Thoracic aorta (tissue), 2 donors: Measurements from ENCODE around the gene POMT2. TPM values are rescaled to one million over a fixed set of nuclear protein-coding genes. Genes with fewer than 3 reads are reported as not detected.
"Not testable (repeated sequence)": the region's sequence is repeated elsewhere in the genome, so short reads cannot be mapped to it uniquely, and the experiment has no call there.

ENCODE experiments used
- ATAC-seq: fragments of 150-250 bp; one replicate; pipeline ENCODE4 v1.8.0; 2017; ENCODE audit warnings: low read depth; ENCODE audit not compliant: insufficient number of reproducible peaks, low FRiP score
- DNase-seq: peaks from one replicate; pipeline ENCODE4 v3.0.0-alpha.2; 2020; ENCODE audit warnings: low spot score
- H3K27ac ChIP-seq, 2 donors: fragments of 200-600 bp; sonication (generic); 1 replicate in 1 of 2; 2 replicates in 1 of 2; pipeline ENCODE4 v1.5.1; 2016; ENCODE audit warnings: mild to moderate bottlenecking in 2 of 2, moderate library complexity in 2 of 2
- H3K27me3 ChIP-seq: fragments of 200-600 bp; sonication (generic); replicated peaks from 2 replicates; pipeline ENCODE4 v1.6.0; 2016; ENCODE audit warnings: mild to moderate bottlenecking; ENCODE audit not compliant: insufficient read depth
- H3K36me3 ChIP-seq: fragments of 200-600 bp; sonication (generic); one replicate; pipeline ENCODE4 v1.5.1; 2016
- H3K4me1 ChIP-seq, 2 donors: fragments of 200-600 bp; sonication (generic); 1 replicate in 1 of 2; 2 replicates in 1 of 2; pipeline versions ENCODE4 v1.5.1 to v1.6.0; 2016; ENCODE audit warnings: low read depth in 2 of 2, mild to moderate bottlenecking in 1 of 2; ENCODE audit not compliant: control insufficient read depth in 1 of 2
- H3K4me3 ChIP-seq: fragments of 200-600 bp; sonication (generic); 2 replicates; pipeline ENCODE4 v1.5.1; 2016; ENCODE audit warnings: mild to moderate bottlenecking
- H3K9me3 ChIP-seq: fragments of 200-600 bp; sonication (generic); 2 replicates; pipeline ENCODE4 v1.5.1; 2016
- CTCF ChIP-seq: fragments of 200-600 bp; sonication (generic); IDR thresholded peaks from one replicate; pipeline ENCODE4 v1.5.1; 2019; ENCODE audit warnings: antibody characterized with exemption
- total RNA-seq, 2 donors: library from RNA; depleted of rRNA; stranded (reverse); fragments of >200 nt; gene quantifications; one replicate each; pipeline versions ENCODE4 v1.1.0 to v1.2.3, GENCODE V29; 2016

POMT2 gene
- total RNA-seq, 2 donors from 2014 or later = 15.8 to 25.0 TPM

DNA sequence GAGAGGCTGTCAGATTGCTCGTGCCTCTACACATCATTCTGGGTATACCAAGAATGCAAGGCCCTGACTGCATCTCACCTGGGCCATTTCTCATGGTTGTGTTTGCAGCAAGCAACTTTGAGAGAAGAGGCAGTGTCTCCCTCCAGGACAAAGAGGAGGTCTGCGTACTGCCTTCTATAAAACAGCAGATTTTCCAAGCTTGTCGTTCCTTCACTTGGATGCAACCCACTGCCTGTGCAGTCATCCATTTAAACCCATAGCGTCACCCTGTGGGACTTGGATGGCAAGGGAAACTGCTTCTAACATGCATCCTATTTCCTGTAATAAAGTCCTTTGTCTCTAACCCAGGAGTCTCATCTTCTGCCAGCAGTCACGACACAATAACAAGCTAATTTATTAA, 1.3 kb downstream of the POMT2 start:
- H3K27ac ChIP-seq = no peak overlapping the region

DNA sequence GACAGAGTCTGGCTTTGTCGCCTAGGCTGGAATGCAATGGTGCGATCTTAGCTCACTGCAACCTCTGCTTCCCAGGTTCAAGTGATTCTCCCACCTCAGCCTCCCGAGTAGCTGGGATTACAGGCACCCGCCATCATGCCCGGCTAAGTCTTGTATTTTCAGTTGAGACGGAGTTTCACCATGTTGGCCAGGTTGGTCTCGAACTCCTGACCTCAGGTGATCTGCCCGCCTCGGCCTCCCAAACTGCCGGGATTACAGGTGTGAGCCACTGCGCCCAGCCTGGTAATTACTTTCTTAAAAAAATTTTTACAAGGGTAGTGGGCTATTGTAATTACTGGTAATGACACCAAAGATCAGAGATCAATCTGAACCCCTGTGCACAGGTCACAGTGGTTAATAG, 1.9 kb downstream of the POMT2 start:
- H3K27ac ChIP-seq, H3K36me3 ChIP-seq, H3K4me3 ChIP-seq, H3K9me3 ChIP-seq, DNase-seq, ATAC-seq, H3K27me3 ChIP-seq: not testable (repeated sequence)
- peaks cover 9 to 19% of the 10 kb centered on the region in 2 donors for H3K4me1 ChIP-seq

More for the DNA sequence above, 1.3 kb downstream of the POMT2 start:
- peaks cover 9 to 19% of the 10 kb centered on the region in 2 donors for H3K4me1 ChIP-seq
- no peaks in the 10 kb centered on the region for H3K36me3 ChIP-seq
- H3K9me3 ChIP-seq = no peaks in the 10 kb centered on the region
- ATAC-seq = no peak
- no peaks in the 10 kb centered on the region for H3K27me3 ChIP-seq
- H3K4me3 ChIP-seq = peak overlapping the region; percentile 97
- no peak for TF ChIP-seq CTCF
- DNase-seq = no peak

GRCh38 chr14:77318006-77318553, 2.6 kb downstream of the POMT2 start:
- Histone ChIP-seq H3K4me3 (no peak overlapping the region), H3K27ac (no peak overlapping the region), H3K4me1 (peaks cover 9 to 19% of the 10 kb centered on the region in 2 donors), H3K9me3 (no peaks in the 10 kb centered on the region), H3K36me3 (no peaks in the 10 kb centered on the region), H3K27me3 (no peaks in the 10 kb centered on the region)
- no peak for DNase-seq
- no peak for ATAC-seq
- no peak for TF ChIP-seq CTCF

- H3K36me3 ChIP-seq = no peaks in the 10 kb centered on the region
- H3K4me1 ChIP-seq = peaks cover 4 to 11% of the 10 kb centered on the region in 2 donors
- H3K9me3 ChIP-seq = no peaks in the 10 kb centered on the region
- no peaks in the 10 kb centered on the region for H3K27me3 ChIP-seq
- no peak overlapping the region for H3K4me3 ChIP-seq
- ATAC-seq = no peak
- no peak for TF ChIP-seq CTCF
- DNase-seq = no peak
- H3K27ac ChIP-seq = no peak overlapping the region
These were observed 3.8 kb downstream of the POMT2 start for GRCh38 chr14:77316872-77317301.

DNA sequence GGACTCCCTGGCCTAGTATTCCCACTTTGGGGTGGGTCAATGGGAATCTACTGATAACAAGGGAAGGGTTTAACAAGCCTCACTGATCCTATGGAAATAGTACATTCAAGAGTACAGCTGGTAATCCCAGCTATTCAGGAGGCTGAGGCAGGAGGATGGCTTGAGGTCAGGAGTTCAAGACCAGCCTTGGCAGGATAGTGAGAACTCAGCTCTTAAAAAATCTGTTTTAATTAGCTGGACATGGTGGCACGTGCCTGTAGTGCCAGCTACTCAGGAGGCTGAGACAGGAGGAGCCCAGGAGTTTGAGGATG, 4.5 kb downstream of the POMT2 start:
- Histone ChIP-seq H3K4me3 (no peak overlapping the region), H3K27me3 (no peaks in the 10 kb centered on the region), H3K4me1 (peaks cover 4 to 10% of the 10 kb centered on the region in 2 donors), H3K27ac (no peak overlapping the region), H3K9me3 (no peaks in the 10 kb centered on the region), H3K36me3 (no peaks in the 10 kb centered on the region)
- DNase-seq = no peak
- no peak for TF ChIP-seq CTCF
- ATAC-seq = no peak
